GDM1 (cell line): ENCODE measurements around the gene SLC12A7.

ENCODE experiments used
- DNase-seq: peaks from one replicate; lab custom pipeline; 2025; lab: John Stamatoyannopoulos, UW

The SLC12A7 gene

GRCh38 chr5:1125030-1125357, 13.1 kb upstream of the SLC12A7 start:
- DNase-seq = no peak

- no peak for DNase-seq
Observed at GRCh38 chr5:1124205-1125029, 12.6 kb upstream of the SLC12A7 start.

- DNase-seq = no peak
Observed at GRCh38 chr5:1123418-1124147, 11.7 kb upstream of the SLC12A7 start.

DNA sequence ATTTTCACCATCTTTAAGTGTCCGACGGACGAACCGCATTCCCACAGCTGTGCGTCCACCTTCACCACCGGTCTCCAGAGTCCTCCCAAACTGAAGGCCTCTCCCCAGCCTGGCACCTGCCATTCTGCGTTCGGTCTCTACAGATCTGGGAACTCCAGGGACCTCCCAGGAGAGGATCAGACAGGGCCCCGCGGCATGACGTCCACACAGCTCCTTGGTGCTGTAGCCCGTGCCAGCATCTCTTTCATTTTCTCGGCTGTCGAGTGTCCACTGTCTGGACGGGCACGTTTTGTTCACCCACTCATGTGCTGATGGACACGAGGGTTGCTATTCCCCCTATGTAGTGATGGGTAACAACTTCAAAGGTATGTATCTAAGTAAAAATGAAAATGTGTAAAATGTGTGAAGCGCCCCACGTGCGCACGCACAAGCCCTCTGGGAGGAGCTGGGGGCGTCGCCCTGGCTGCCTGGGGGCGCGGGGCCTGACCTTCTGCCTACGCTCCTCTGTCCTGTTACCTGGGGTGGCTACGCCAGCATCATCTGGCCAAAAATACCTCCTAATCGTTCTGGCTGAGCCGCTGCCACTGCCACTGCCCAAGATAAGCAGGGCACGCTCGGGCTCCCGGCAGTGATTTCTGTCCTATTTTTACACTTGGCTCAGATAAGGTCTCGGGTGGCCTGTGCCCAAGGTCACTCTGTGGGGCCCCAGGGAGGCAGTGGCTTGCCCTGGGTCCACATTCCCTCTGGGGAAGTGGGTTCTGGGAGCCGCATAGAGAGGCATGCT, 10.8 kb upstream of the SLC12A7 start:
- no peak for DNase-seq

DNA sequence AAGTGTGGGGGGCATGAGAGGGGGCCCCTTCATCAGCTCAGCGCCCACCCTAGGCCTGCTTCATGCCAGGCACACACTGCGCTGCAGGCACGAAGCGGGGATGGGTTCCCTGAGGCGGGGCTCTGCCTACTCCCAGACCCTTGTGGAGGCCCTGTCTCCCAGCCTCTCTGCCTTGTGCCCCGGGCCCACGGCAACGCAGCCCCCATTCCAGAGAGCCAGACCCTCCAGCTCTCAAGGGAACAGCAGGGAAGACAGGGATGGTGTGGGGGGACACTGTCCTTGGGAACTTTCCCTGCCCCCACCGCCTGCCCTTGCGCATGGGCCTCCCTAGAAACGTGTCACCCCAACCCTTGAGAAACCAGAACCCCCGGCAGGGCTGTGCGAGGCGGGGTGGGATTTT, 10.0 kb upstream of the SLC12A7 start:
- DNase-seq = no peak

GRCh38 chr5:1121044-1121443, 9.2 kb upstream of the SLC12A7 start:
- DNase-seq = no peak

- DNase-seq = no peak
Observed at GRCh38 chr5:1120236-1120999, 8.6 kb upstream of the SLC12A7 start.

GRCh38 chr5:1119312-1119831, 7.5 kb upstream of the SLC12A7 start:
- no peak for DNase-seq

GRCh38 chr5:1118738-1119137, 6.9 kb upstream of the SLC12A7 start:
- no peak for DNase-seq

- no peak for DNase-seq
Observed at GRCh38 chr5:1118231-1118698, 6.4 kb upstream of the SLC12A7 start.

- no peak for DNase-seq
Observed at GRCh38 chr5:1116977-1117376, 5.1 kb upstream of the SLC12A7 start.

DNA sequence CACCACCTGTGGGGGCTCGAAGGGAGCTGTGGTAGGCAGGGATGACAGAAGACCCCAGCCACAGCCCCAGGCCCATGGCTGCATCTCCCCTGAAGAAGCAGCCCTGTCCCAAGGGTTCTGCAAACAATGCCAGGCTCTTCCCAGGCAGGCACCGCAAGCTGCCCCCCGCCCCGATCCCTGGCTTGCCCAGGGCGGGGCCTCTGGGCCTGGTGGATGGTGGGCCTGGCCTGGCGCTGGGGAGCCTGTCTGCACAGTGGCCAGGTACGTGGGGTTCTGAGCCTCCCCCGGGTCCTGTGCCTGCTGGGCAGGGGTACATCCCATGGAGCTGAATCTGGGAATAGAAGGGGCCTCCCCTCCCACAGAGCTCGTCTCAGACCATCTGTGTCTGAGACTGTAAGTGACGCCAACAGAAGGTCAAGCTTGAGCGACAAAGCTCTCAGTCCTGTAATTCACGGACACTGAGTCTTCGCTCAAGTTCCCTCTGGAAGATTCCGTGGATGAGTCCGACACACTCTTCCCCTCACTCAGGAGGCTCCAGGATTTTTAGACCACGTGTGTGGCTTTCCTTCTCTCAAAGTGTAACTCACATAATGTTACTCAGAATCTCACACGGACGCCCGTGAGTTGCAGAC, 4.4 kb upstream of the SLC12A7 start:
- DNase-seq = no peak

DNA sequence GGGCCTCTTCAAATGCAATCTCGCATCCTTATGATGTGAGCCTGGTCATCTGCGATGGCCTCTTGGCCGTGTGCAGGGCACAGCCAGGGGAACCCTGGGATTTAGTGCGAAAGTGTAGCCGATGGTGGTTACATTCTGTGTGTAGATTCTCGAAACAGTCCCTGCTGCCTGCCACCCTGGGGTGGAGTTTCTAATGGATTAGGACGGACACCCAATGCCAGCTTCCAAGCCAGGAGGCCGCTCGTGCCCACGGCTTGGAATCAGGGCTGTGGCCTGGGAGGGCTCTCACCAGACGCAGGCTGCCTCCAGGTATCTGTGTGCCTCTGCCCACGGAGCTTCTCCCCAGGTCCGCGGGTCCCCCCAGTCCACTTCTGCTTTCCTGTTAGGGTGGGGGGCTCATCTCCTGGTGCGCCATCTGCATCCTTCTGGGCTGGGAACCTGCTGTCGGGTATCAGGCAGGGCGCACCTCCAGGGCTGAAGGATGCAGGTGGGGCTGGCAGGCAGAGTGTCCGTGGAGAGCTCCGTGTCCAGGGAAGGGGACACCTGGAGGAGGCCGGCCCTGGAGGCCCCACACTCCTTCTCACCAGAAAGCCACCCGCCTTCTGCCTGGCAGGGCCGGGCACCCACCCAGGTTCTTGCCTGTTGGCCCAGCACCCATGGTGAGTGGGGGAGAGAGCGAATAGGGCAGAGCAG, 3.4 kb upstream of the SLC12A7 start:
- DNase-seq = no peak

GRCh38 chr5:1113805-1114586, 2.1 kb upstream of the SLC12A7 start:
- DNase-seq = no peak

DNA sequence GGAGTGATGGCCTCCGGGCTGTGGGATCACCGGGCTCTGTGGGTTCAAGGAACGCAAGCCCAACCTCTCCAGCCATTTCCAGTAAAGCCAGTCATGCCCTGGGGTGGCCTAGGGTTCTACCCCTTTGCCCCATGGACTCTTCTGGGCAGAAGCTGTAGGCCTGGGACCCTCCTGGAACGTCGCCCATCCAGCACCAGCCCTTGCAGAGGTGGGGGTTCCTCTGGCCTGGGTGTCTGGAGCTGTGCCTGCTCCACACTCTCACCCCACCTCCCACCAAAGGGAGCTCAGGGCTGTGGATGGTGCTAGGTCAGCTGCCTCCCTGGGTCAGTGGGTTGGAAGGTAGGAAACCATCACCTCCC, 1.4 kb upstream of the SLC12A7 start:
- DNase-seq = no peak

DNA sequence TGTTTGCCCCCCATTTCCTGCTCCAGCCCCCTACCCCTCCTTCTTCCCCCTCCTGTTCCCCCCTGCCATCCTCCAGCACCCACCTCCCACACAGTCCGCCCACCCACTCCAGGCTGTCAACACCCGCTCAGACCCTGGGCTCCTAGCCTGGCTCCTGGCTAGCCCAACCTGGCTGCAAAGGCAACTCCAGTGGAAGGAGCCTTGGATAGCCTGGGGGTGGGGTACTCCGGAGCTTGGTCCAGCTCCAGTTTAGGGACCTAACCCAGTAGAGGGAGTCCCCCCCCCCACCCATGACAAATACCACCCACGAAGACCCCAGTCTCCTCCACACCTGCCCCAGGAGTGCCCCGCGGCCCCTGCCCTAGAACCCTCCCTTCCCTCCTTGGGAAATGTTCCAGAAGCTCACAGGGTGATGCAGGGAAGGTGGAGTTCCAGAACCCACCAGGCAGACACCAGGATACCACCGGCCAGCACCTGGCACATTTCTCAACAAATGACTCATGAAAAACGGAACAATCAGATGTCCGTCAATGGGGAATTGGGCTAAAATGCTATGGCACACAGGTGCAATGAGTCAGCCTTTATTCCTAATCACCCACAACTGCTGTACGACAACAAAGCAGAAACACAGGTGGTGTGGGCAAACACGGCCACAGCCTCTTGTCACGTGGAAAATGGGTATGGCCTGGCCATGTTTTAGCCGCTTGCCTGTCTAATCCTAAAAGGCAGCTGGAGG, 901 bp upstream of the SLC12A7 start:
- DNase-seq = no peak

- DNase-seq = no peak
Observed at GRCh38 chr5:1111241-1111726, 579 bp downstream of the SLC12A7 start.

DNA sequence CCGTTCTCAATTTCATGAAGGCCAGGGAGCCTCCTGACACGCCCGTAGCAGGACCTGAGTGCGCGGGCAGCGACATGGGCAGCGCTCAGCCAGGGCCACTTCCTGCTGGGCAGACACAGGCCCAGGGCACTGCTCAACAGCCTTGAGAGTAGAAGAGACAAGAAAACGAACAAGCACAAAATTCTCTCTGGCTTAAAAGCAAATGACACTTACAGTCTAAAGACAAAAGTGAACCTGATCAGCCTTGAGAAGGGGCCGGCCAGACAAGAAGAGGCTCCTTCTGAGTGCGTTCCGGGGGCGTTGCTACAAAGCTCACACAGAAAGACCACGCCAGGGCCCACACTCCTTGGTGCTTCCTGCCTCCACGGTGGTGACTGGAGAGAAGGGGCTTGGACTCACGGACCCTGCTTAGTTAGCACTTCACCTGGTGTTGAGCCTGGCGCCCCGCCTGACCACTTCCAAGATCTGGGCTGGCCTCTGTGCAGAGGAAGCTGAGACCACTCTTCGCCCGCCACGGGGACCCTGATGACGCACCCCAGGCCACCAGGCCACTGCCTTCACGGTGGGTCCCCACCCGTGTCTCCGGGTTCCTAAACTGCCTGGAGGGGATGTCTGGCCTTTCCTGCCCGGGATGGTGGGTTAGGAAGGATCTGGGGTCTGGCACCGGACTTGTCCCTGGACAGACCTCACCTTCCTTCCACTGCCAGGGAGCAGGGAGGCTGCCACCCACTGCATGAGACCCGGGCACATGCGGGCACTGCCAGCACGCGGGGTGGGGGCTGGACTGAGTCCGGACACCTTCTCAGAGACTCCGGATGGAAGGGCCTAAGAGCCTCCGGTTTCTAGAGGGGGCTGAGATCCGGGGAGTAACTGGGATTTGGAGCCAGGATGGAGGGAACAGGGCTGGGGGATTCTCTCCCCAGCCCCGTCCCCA, 1.3 kb downstream of the SLC12A7 start:
- DNase-seq = no peak
